AG04449 (cell line): ENCODE data around the gene MPP2.

Experiments
- CTCF ChIA-PET: fragments of 350-600 bp; formaldehyde crosslinking; extraction: SDS; loops from one replicate; lab custom pipeline; 2021; ENCODE audit warnings: antibody characterized with exemption; lab: Yijun Ruan, JAX
- POLR2A ChIA-PET: fragments of 400-600, 350-600 bp; formaldehyde crosslinking; extraction: SDS; loops from one replicate; lab custom pipeline; 2020; ENCODE audit warnings: antibody characterized with exemption, inconsistent platforms; lab: Yijun Ruan, JAX
- DNase-seq: peaks from one replicate; pipeline ENCODE4 v3.0.0-alpha.2; 2010; ENCODE audit warnings: low read depth, low spot score
- H3K4me3 ChIP-seq: 2 replicates; pipeline ENCODE4 v1.5.1; 2011; ENCODE audit warnings: low read depth, mild to moderate bottlenecking, control low read depth, low read length
- TF ChIP-seq, protein P1 (sequence below): IDR thresholded peaks from one replicate; pipeline ENCODE4 v1.5.1; 2011; ENCODE audit warnings: mild to moderate bottlenecking, moderate library complexity, low read length, control low read depth, inconsistent platforms; ENCODE audit not compliant: insufficient read depth; ENCODE audit errors: missing control alignments

Gene MPP2

DNA sequence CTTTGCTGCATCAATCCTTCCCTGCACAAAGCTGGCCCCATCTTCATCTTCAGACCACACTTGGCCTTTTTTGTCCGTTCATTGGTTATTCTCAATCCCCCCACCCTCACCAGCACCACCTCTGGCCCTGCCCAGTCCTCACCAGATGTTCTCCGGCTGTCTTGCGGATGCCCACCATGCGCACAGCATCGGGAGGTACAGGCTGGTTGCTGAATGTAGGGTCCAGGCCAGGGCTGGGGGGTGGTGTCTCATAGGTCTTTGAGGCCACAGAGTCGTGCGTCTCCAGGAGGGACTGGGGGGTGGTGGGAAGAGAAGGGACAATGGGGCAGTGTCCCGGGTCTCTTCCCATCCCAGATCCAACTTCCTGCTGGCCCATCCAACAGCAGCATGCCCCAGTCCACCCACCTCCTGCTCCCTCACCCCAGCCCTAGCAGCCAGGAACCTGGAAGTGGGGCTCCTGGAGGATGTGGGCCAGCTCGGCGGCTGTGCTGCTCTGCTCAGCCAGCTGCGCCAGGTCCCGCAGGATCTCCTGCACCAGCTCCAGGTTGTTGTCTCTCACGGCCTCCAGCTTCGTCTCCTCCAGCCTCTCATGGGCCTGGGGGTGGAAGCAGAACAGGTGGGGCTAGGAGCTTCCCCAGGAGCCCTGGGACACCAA is 24.4 kb downstream of the MPP2 start:
- ChIA-PET CTCF (interaction anchor here (0.8 to 7.7 kb wide), 4 partner anchors 7 to 113 kb away, joined by 3 to 121 read pairs (median 3); no protein-coding TSS in a partner anchor), POLR2A (no interaction called here)
- TF ChIP-seq, protein P1, sequence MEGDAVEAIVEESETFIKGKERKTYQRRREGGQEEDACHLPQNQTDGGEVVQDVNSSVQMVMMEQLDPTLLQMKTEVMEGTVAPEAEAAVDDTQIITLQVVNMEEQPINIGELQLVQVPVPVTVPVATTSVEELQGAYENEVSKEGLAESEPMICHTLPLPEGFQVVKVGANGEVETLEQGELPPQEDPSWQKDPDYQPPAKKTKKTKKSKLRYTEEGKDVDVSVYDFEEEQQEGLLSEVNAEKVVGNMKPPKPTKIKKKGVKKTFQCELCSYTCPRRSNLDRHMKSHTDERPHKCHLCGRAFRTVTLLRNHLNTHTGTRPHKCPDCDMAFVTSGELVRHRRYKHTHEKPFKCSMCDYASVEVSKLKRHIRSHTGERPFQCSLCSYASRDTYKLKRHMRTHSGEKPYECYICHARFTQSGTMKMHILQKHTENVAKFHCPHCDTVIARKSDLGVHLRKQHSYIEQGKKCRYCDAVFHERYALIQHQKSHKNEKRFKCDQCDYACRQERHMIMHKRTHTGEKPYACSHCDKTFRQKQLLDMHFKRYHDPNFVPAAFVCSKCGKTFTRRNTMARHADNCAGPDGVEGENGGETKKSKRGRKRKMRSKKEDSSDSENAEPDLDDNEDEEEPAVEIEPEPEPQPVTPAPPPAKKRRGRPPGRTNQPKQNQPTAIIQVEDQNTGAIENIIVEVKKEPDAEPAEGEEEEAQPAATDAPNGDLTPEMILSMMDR = no peak
- no peak for DNase-seq
- H3K4me3 ChIP-seq = no peak overlapping the region

DNA sequence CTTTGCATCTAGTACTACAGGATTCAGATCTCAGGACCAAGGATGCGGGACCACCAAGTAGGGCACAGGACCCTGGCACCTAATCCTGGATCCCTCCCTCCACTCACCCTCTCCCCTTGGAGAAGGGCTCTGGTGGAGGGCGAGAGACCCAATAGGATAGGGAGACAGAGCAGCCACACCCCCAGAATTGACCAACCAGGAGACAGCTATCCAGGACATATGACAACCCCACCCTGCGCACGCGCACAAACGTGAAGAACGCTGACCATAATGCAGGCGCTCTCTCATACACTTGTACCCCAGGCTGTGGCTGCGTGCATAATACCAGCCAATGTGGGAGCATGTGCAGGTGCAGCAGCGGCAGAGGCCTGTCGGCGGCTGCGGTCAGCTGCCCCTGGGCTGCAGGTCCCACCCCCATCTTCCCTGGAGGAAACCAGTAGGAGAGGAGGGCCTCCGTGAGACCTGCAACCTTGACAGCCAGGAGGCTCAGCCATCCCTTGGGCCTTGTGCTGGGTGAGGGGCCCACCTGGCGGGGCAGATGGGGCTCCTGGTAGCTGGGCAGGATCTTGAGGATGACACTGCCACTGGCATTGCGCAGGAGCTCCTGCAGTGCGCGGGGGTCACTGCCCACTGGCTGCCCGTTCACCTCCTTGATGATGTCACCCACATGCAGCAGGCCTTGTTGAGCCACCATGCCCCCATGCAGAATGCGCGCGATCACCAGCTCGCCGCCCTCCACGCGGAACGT is 25.4 kb downstream of the MPP2 start:
- POLR2A ChIA-PET = no interaction called here
- H3K4me3 ChIP-seq = no peak overlapping the region
- TF ChIP-seq, protein P1 = no peak
- CTCF ChIA-PET = interaction anchor here (0.8 to 7.7 kb wide), 5 partner anchors 8 to 115 kb away, joined by 3 to 121 read pairs (median 97); partner anchors contain the start of gene MPP2
- DNase-seq = no peak

DNA sequence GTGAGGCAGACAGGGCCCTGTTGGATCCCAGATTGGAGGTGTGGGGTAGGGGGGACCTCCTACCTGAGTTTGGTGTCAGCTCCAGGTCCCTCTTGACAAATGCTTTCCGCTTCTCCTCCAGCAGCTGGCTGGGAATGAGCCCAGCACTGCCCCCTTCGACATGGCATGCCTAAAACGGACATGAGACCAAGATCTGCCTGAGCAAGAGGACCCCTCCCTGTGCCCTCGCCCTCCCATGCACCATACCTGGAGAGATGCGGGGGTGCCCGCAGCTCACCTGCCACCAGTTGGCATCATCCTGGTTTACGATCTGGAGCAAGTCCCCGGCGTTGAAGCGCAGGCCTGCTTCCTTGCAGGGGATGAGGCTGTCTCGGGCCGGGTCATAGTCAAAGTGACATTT is 26.2 kb downstream of the MPP2 start:
- TF ChIP-seq, protein P1 = no peak
- no peak for DNase-seq
- CTCF ChIA-PET = interaction anchor here (0.9 to 7.7 kb wide), 11 partner anchors 9 to 288 kb away, joined by 3 to 121 read pairs (median 30); partner anchors contain the start of genes ASB16, CD300LG and MPP2
- POLR2A ChIA-PET = no interaction called here
- H3K4me3 ChIP-seq = no peak overlapping the region

DNA sequence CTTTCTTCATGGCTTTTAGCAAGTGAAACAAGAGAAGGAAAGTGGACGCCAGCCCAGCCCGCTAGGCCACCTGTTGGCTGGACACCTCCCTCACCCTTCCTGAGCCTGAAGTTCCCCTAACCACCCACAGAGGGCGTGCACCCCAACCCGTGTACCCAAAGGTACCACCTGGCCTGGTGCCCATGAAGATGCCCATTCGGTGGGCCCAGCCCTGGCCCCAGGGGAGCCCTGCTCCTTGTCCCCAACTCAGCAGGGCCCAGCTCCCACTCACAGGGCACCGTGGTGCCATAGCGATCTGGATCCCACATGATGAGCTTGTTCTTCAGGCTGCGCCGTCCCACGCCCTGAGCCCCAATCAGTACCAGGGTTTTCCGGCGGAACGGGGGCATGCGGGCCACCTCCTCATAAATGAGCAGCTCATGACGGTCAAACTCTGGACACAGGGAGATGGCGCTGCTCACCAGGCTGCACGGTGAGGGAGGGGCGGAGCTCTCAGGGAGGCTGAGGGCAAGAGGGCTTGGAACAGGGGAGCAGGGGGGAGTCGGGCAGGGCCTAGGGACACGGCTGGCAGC is 26.8 kb downstream of the MPP2 start:
- TF ChIP-seq, protein P1 = peak; percentile 60
- POLR2A ChIA-PET = no interaction called here
- H3K4me3 ChIP-seq = no peak overlapping the region
- DNase-seq = no peak
- CTCF ChIA-PET = interaction anchor here (0.9 to 7.7 kb wide), 16 partner anchors 10 to 288 kb away, joined by 3 to 121 read pairs (median 9); partner anchors contain the start of genes ASB16, CD300LG and MPP2

DNA sequence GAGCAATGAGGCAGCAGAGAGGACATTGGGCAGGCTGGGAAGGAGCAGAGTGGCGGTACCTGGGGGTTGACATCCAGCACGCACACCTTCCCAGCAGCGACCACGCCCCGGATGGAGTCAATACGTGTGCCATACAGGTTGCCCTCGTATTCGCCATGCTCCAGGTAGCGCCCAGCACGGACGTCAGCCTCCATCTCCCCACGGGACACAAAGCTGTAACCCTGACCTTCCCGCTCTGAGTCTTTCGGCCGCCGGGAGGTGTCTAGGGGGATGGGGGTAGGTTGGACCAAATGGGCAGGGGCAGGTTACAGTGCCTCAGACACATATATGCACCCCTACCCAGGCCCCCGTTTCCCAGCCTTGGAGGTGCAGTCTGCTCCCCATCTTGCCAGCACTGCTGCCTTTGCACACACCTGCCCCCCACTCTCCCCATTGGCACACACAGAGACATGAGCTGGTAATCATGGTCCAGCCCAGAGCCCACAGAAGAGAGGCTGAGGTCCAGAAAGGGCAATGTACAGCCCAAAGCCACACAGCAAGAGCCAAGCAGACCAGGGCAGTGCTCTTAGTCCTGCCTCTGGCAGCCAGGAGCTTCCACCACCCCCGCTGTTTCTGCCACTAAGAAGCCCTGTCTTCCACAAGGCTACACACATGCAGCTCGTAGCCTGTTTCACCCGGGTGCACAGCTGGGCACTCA is 27.5 kb downstream of the MPP2 start:
- CTCF ChIA-PET = interaction anchor here (0.9 to 7.7 kb wide), 17 partner anchors 10 to 289 kb away, joined by 3 to 121 read pairs (median 9); partner anchors contain the start of genes ASB16, CD300LG and MPP2
- DNase-seq = no peak
- H3K4me3 ChIP-seq = no peak overlapping the region
- TF ChIP-seq, protein P1 = no peak
- POLR2A ChIA-PET = no interaction called here
